HG03354 (cell line): ENCODE measurements around the gene STON2.
"Not testable (repeated sequence)": the region's sequence is repeated elsewhere in the genome, so short reads cannot be mapped to it uniquely, and the experiment has no call there.

Source experiments
- ATAC-seq: cut with Tn5 transposase; IDR thresholded peaks from one replicate; pipeline ENCODE4 v1.9.1; 2021; ENCODE audit warnings: mild to moderate bottlenecking; ENCODE audit not compliant: unreplicated experiment, poor library complexity, severe bottlenecking

Gene STON2

DNA sequence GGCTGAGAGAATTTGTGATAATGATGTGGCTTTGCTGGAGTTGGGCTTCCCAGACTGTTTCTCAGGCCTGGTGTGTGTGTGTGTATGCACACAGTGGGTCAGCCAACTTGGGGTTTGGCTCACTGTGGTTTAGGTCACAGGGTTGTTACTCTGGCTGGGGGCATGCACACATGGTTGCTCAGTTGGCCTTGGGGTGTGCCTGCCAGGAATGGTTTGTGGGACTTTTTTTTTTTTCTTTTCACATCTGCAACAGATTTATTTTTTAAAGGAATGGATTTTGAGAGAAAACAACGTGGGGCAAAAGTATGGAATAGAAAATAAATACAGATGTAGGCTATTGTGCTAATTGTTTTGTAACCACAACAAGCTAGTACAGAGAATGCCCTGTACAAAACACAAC lies 154.4 kb downstream of the STON2 start:
- no peak for ATAC-seq

DNA sequence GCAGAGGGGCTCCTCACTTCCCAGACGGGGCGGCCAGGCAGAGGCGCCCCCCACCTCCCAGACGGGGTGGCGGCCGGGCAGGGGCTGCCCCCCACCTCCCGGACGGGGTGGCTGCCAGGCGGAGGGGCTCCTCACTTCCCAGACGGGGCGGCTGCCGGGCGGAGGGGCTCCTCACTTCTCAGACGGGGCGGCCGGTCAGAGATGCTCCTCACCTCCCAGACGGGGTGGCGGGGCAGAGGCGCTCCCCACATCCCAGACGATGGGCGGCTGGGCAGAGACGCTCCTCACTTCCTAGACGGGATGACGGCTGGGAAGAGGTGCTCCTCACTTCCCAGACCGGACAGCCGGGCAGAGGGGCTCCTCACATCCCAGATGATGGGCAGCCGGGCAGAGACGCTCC lies 155.7 kb downstream of the STON2 start:
- ATAC-seq, result not testable (repeated sequence)

DNA sequence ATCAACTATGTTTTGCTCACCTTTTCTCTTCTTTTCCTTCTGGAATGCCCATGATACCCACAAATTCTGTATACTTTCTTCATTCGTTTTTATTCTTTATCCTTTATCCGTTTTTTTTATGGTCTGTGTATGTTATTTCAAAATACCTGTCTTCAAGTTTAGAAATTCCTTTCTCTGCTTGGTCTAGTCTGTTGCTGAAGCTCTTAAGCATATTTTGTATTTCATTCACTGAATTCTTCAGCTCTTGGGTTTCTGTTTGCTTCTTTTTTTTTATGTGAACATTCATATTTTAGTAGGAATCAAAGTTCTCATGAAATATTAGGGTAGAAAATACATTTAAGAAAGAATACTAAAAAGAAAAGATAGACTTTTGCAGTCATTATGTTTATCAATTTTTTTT lies 156.6 kb downstream of the STON2 start:
- ATAC-seq, result no peak

DNA sequence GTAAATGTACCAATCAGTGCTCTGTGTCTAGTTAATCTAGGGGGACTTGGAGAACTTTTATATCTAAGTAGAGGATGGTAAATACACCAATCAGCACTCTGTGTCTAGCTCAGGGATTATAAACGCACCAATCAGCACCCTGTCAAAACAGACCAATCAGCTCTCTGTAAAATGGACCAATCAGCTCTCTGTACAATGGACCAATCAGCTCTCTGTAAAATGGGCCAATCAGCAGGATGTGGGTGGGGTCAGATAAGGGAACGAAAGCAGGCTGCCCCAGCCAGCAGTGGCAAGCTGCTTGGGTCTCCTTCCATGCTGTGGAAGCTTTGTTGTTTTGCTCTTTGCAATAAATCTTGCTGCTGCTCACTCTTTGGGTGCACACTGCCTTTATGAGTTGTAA lies 163.3 kb downstream of the STON2 start:
- ATAC-seq, result not testable (repeated sequence)

DNA sequence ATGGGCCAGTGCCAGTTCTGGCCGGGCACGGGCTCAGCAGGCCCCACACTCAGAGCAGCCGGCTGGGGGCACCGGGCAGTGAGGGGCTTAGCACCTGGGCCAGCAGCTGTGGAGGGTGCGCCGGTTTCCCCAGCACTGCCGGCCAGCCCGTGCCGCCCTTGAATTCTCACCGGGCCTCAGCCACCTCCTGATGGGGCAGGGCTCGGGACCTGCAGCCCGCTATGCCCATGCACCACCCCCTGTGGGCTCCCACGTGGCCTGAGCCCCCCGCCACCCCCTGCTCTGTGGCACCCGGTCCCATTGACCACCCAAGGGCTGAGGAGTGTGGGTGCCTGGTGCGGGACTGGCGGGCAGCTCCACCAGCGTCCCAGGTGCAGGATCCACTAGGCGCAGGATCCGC lies 164.0 kb downstream of the STON2 start:
- ATAC-seq, result no peak

DNA sequence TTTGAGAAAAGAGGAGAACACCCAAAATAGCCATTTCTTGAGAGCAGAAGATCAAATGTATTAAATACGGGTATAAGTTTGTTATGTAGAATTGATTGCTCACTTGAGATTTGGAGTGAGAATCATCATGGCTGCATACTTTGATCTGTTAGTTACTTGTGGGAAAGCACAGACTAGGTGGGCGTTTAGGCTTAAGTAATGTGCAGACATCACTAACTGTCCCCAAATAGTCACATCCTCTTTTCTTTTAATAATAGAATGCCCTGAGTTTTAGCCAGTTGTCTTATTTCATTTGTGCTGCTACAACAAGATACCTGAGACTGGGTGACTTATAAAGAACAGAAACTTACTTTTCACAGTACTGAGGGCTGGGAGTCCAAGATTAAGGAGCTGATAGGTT lies 165.0 kb downstream of the STON2 start:
- ATAC-seq, result no peak

DNA sequence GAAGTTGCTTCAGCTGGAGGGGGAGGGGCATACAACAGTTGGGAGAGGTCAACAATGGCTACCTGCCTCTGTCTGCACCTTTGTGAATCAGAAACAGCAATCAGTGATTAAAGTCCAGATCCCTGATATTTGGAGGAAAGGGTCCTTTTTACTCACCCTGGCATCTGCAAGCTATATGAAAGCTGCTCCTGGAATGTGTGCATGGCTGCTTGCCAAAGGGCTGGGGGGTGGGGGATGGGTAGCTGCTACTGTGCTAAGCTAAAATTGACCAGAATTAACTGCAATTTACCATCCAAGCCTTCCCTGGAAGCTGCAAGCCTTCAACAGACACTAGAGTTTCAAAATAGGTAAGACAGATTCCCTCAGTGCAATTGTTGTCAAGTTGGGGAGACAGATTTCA lies 165.8 kb downstream of the STON2 start:
- ATAC-seq, result no peak

DNA sequence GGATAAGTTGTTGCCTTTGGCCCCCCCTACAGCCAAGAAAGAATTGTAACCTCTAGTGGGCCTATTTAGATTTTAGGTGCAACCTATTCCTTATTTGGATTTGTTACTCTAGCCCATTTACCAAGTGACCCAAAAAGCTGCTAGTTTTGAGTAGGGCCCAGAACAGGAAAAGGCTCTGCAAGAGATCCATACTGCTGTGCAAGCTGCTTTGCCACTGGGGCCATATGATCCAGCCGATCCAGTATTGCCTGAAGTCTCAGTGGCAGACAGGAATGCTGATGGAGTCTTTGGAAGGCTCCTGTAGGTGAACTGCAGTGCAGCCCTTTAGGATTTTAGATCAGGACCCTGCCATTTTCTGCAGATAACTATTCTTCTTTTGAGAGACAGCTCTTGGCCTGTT lies 166.5 kb downstream of the STON2 start:
- no peak for ATAC-seq

DNA sequence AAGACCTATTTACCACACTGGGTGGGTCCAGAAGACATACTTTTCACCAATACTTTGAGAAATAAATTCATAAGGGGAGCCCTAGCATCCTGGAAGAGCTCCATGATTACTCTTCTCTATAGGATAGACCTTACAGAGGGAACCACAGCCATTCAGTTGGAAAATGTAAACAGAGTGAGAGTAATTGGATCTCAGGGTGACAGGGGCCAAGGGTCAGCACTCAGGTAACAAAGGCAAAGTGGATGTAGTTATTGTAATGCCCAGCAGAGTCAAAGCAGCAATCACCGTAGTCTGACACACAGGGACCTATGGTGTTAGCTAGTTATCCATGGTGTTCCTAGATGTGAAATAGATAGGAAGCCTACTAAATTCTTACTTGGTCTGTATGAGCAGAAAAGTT lies 168.6 kb downstream of the STON2 start:
- no peak for ATAC-seq

DNA sequence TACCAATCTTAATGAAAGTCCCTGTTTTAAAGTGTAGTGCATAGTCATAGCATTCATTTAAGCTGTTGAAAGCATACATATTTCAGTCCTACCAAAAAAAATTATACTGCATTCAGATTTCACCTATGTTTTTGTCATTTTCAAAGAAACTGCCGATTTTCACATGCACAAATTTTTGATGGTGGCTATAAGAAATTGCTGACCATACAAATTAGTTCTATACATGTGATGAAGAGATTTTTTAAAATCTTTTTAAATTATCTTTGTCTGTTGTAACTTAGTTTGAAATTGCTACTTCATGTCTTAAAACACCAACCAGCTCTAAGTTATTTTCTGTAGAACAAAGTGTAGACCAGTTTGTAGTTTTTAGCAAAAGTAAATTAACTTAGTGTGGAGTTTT lies 175.9 kb downstream of the STON2 start:
- ATAC-seq, result no peak

DNA sequence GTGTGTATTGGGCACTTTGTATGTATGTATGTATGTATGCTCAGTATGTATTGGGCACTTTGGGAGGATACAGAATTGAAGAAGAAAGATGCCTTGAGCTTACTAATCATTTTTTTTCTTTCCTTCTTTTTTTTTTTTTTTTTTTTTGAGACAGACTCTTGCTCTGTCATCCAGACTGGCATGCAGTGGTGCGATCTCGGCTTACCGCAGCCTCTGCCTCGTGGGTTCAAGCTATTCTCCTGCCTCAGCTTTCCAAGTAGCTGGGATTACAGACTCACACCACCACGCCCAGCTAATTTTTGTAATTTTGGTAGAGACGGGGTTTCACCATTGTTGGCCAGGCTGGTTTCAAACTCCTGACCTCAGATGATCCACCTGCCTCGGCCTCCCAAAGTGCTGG lies 176.3 kb downstream of the STON2 start:
- not testable (repeated sequence) for ATAC-seq

DNA sequence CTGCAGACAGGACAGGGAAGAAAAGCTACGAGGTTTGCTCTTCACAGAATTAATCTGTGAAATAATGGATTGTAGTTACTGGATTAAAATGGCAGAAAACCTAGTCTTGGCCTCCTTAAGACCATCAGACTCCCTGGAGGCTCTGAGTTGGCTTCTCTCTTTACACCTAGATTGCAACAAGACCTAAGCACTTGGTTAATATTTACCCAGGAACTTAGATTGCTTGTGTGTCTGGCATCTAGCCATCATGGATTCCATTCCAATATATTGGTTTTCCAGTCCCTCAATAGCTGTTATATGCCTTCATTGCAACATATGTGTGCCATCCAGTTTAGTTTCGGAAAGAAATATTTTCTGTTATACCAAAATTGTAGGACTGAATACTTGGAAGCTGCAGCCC lies 177.4 kb downstream of the STON2 start:
- no peak for ATAC-seq

DNA sequence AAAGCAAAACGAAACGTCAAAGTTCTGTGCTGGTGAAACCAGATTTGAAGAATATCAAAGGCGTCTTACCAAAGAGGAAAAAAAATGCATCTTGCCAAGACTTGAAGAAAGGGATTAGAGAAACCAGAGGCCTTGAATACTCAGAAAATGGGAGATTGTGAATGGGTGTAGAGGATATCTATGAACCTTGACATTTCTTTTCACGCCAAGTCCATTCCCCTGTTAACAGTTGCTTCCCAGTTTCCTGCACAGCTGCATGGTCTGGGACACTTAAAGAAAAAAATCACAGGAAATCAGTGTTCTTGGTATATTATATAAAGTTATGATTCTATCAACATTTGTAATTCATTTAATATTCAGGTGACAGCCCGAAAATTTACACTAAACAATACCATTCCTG lies 178.0 kb downstream of the STON2 start:
- ATAC-seq, result no peak

DNA sequence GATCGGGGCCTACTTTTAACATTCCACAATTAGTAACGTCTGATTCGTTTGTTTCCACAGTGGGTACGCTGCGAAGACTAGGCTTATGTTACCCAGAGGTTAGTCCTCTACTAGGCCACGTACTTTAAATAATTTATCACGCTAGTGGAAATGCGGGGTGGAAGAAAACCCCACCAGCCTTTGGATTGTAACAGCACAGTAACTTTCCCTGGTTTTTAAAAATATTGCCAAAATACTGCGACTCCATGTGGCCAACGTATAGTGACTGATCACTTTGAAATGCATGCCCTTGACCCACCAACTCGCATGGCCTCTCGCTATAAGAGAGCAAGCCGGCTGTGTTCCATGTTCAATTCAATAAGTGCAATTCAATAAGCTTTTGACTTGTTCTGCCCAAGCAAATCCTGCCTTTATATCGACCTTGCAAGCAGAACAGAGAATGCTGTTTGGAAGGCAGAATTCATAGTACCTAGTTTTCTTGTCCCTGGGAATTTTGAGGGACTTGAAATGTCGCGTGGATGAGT lies 178.5 kb downstream of the STON2 start:
- no peak for ATAC-seq

DNA sequence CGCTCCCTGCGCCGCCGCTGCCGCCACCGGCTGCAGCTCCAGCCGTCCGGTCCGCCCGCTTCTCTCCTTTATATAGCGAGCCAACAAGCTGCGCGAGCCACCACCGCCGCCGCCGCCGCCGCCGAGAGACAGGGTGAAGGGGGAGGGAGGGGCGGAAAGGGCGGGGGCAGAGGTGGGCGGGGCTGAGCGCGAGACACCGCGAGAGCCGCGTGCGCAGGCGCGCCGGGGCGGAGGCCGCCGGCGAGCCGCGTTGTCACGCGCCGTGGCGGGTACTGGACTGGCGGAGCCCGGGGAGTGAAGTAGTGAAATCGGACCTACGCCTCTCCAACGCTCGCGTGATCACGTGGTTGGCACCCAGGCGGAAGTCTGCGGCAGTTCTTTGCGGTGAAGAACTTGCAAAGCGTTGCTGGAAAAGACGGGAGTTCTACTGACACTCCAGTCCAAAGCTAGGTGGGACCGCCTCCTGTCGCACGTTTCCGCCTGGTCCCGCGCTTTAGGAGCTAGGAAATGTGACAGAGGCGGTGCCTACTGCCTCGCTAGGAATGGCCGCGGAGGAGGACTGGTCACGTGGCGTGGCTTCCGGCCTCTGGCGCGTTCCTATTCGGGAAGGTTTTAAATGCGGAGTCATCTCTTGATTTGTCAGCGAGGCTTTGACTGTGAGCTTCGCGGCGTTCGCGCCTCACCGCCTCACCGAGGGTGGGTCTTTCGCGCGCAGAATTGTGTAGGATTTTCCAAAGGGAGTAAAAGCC lies 179.1 kb downstream of the STON2 start, which contains the start of gene GTF2A1:
GTF2A1 (minus strand) TSS at position 130 of the 749 bp plus-strand sequence. CDS start 441 bp downstream, outside the sequence.
- ATAC-seq, result peak; percentile 81

DNA sequence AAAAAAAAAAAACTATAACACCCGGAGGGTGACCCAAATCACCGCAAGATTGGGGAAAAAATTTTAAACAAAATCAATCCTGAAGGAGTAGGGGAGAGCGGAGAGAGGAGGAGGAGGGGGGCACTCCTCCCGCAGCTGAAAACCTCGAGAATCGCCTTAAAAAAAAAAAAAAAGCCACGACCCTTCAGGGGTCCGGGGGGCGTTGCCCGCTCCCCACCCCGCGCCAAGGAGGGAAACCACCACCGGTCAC lies 179.6 kb downstream of the STON2 start:
- ATAC-seq, result no peak

DNA sequence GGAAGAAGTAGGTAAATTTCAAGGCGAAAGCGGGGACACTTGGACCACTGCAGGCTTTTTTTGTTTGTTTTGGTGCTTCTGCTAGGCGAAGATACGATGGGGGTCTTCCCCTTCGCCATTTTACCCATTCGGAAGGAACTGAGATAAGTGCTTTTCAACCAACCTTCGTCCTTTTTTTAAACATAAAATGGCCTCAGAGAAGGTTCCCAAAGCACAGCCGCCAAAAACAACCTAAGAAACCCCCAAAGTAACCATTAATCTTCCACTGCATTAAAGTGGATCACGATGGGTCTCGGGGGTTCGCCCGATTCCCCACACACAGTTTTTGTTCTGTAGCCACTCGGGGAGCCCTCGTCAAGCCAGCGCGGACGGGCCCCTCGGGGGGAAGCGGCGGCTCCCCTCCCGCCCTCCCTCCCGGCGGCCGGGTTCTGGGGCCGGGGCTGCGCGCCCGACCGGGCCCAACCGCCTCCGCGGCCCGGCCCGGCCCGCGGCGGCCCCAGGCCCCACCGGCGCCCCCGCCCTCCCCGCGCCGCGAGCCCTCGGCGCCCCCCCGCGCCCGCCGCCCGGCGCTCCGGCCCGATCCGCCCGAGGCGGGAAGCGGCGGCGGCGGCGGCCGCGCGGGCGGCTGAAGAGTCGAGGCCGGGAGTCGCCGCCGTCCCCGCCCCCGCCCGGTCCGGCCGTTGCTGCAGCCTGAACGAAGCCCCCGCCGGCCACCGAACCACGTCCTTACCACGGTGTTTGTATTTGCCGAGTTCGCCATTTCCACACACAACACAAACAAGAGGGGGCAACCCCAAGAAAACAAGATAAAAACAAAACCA lies 180.2 kb downstream of the STON2 start:
- peak; percentile 12 for ATAC-seq

DNA sequence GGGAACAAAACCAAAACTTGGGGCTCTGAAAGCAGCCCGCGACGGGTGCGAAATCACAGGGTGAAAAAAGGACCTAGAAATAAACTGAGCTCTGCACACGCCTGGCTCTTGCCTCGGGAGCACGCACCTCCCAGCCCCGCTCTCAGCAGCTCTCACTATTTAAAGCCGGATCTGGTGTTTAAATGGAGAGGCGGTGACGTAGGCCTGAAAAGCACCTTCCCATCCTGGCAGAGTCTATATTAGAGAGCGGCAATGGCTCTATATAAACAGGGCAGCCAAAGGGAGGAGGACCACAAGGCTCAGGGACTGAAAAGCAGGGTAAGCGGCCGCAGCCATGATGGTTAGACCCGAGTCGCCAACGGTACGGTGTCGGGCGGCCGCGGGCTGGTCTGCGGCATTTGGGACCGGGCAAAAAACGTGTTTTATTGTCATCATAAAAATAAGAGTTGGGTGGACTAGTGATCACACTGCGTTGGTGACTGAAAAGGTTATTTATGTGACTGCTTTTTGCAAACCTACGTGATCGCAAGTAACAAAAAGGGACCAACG lies 180.8 kb downstream of the STON2 start:
- ATAC-seq, result peak; percentile 55

DNA sequence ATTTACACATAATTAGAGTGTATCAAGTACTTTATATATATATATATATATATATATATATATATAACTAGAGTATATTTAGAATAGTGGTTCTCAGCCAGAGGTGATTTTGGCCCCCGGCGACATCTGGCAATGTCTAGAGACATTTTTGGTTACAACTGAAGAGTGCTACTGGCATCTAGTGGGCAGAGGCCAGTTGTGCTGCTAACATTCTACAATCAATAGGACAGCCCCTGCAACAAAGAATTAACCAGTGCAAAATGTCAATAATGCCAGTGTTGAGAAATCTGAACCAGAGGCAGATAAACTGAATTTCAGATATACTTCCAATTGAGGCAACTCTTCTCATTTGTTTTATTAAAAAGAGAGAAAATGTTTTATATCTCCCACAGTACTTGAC lies 188.3 kb downstream of the STON2 start:
- peak; percentile 91 for ATAC-seq
